PFSK-1 (cell line): ENCODE results near the gene GSTK1.

ENCODE experiments used
- POLR2AphosphoS5 ChIP-seq: IDR thresholded peaks from 2 replicates; pipeline ENCODE4 v1.6.1; 2012; ENCODE audit warnings: low read depth, mild to moderate bottlenecking, control low read depth, low read length, moderate library complexity
- SIN3A ChIP-seq: IDR thresholded peaks from 2 replicates; pipeline ENCODE4 v1.6.1; 2012; ENCODE audit warnings: mild to moderate bottlenecking, low read length, moderate library complexity, borderline replicate concordance; ENCODE audit not compliant: insufficient read depth
- TAF1 ChIP-seq: IDR thresholded peaks from 2 replicates; pipeline ENCODE4 v1.6.1; 2012; ENCODE audit warnings: low read length, control low read depth, borderline replicate concordance; ENCODE audit not compliant: insufficient read depth
- TF ChIP-seq, protein P1 (sequence below), 2 experiments: IDR thresholded peaks; 2 replicates each; pipeline versions ENCODE4 v1.6.1 to v1.8.0; 2011 to 2012; ENCODE audit warnings: low read depth in 2 of 2, low read length in 2 of 2, control low read depth in 1 of 2, inconsistent platforms in 1 of 2, mild to moderate bottlenecking in 1 of 2, moderate library complexity in 1 of 2; ENCODE audit not compliant: insufficient read depth in 1 of 2

DNA sequence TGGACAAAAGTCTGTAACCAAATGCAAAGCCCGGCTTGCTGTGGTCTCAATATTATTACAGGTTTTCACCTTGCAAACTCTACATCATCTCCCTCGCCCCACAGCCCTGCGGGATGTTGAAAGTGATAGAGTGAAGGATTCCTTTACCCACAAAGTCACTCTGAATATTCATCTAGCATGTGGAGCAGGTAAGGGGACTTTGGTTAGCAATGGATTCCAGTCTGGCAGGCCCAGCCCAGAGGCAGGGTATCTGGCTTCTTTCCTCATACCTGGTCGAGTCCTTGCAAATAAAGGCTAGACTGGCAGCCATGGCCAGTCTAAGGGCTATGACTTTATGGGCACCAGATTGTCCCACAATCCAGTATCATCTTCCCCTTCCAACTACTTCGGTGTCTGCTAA, 38.2 kb upstream of the GSTK1 start:
- TF ChIP-seq POLR2AphosphoS5 (no peak), TAF1 (no peak), SIN3A (no peak)
- TF ChIP-seq, protein P1, sequence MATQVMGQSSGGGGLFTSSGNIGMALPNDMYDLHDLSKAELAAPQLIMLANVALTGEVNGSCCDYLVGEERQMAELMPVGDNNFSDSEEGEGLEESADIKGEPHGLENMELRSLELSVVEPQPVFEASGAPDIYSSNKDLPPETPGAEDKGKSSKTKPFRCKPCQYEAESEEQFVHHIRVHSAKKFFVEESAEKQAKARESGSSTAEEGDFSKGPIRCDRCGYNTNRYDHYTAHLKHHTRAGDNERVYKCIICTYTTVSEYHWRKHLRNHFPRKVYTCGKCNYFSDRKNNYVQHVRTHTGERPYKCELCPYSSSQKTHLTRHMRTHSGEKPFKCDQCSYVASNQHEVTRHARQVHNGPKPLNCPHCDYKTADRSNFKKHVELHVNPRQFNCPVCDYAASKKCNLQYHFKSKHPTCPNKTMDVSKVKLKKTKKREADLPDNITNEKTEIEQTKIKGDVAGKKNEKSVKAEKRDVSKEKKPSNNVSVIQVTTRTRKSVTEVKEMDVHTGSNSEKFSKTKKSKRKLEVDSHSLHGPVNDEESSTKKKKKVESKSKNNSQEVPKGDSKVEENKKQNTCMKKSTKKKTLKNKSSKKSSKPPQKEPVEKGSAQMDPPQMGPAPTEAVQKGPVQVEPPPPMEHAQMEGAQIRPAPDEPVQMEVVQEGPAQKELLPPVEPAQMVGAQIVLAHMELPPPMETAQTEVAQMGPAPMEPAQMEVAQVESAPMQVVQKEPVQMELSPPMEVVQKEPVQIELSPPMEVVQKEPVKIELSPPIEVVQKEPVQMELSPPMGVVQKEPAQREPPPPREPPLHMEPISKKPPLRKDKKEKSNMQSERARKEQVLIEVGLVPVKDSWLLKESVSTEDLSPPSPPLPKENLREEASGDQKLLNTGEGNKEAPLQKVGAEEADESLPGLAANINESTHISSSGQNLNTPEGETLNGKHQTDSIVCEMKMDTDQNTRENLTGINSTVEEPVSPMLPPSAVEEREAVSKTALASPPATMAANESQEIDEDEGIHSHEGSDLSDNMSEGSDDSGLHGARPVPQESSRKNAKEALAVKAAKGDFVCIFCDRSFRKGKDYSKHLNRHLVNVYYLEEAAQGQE (IDR thresholded peaks at IDR 0.05; ENCODE audit: insufficient read depth in 1 of 2, low read depth in 2 of 2, low read length in 2 of 2) = no peak
